ENCODE measurements around the gene HMGXB4. TPM values are rescaled to one million over a fixed set of nuclear protein-coding genes. Genes with fewer than 3 reads are reported as not detected.

Gene HMGXB4
- total and polyA plus RNA-seq, 2 of the 13 experiments (the other 11 are each of a cell fraction or from before 2014, with no cell fraction given), result 13.9 to 16.3 TPM

- no peak for FAIRE-seq
- ChIA-PET CTCF (ENCODE audit: low intra/inter-chr PET ratio, low total read pairs) (interaction anchor here (1.1 kb wide), 1 partner anchor 817 kb away, joined by 3 read pairs; no protein-coding TSS in a partner anchor), POLR2A (interaction anchor here (1.0 kb wide), 2 partner anchors 26 to 69 kb away, joined by 4 to 5 read pairs; partner anchors contain the start of genes HMGXB4 and TOM1)
- peak overlapping the region; percentile 48 to 57 (median 57) for H3K4me3 ChIP-seq (replicated peaks in 1 of 3; ENCODE audit: insufficient read depth in 1 of 3, low read depth in 2 of 3, low read length in 3 of 3)
- in situ Hi-C loops (cut with HindIII; ENCODE audit: extremely low pct_ligation_motif_present, low pct_unique_long_range_greater_than_20kb), result no loop called here
- peak overlapping the region; percentile 72 for H3K4me2 ChIP-seq (ENCODE audit: low read depth, low read length)
- H2AFZ ChIP-seq (ENCODE audit: low read length), result peak overlapping the region; percentile 71
- H3K36me3 ChIP-seq (replicated peaks in 1 of 2; ENCODE audit: control insufficient read depth in 1 of 2, insufficient read depth in 2 of 2, low read length in 2 of 2), result no peaks in the 10 kb centered on the region
- peak; percentile 51 for DNase-seq (ENCODE audit: low spot score)
- BruUV-seq (replicated peaks), result no TSS peak
- peak; percentile 82 for ATAC-seq
- no peaks in the 10 kb centered on the region for H3K27me3 ChIP-seq (ENCODE audit: control insufficient read depth in 1 of 2, insufficient read depth in 2 of 2, low read length in 2 of 2)
- H3K9me3 ChIP-seq (ENCODE audit: low read length), result no peaks in the 10 kb centered on the region
- H3K27ac ChIP-seq (ENCODE audit: extremely low read length, insufficient read depth, low read length), result no peak overlapping the region
- WGBS (ENCODE audit: low lambda C conversion rate), result 18% methylated on average over 16 of the region's 16 CpGs
- H3K4me1 ChIP-seq (ENCODE audit: insufficient read depth, low read length), result peaks cover 31% of the 10 kb centered on the region
- H4K20me1 ChIP-seq (ENCODE audit: insufficient read depth, low read length), result no peaks in the 10 kb centered on the region
- H3K79me2 ChIP-seq (ENCODE audit: insufficient read depth, low read length), result no peaks in the 10 kb centered on the region
- intact Hi-C loops (cut with micrococcal nuclease; ENCODE audit: unreplicated experiment), result loop anchor here (1.0 kb wide), 1 partner anchor 76 kb away; no protein-coding TSS in a partner anchor
- H3K9ac ChIP-seq (ENCODE audit: insufficient read depth, low read depth, low read length), result peak overlapping the region; percentile 67
- TF ChIP-seq JUNB (CRISPR knock-in tag; IDR thresholded peaks at IDR 0.05; ENCODE audit: borderline replicate concordance) (no peak), MXD4 (CRISPR knock-in tag; IDR thresholded peaks at IDR 0.05) (no peak), HMG20B (CRISPR knock-in tag; conservative IDR thresholded peaks at IDR 0.05) (no peak), ZNF446 (CRISPR knock-in tag; IDR thresholded peaks at IDR 0.05) (no peak), U2AF1 (optimal IDR thresholded peaks at IDR 0.05; ENCODE audit: low read depth, low read length) (no peak), TRAFD1 (CRISPR knock-in tag; IDR thresholded peaks at IDR 0.05; ENCODE audit: borderline replicate concordance) (peak; percentile 57; the same call in 1 of the 2 replicates), POLR2AphosphoS5 (IDR thresholded peaks at IDR 0.05; ENCODE audit: low read depth, low read length) (peak; percentile 82), SOX6 (IDR thresholded peaks at IDR 0.05) (no peak), SOX6 (CRISPR knock-in tag; IDR thresholded peaks at IDR 0.05) (no peak), ATF6 (CRISPR knock-in tag; conservative IDR thresholded peaks at IDR 0.05) (no peak), MEIS2 (CRISPR knock-in tag; IDR thresholded peaks at IDR 0.05) (no peak), ZNF557 (CRISPR knock-in tag; IDR thresholded peaks at IDR 0.05) (no peak), SRSF4 (IDR thresholded peaks at IDR 0.05; ENCODE audit: low read depth, low read length, poor library complexity, severe bottlenecking) (no peak), ZNF281 (CRISPR knock-in tag; IDR thresholded peaks at IDR 0.05; ENCODE audit: borderline replicate concordance) (peak; percentile 81), ATF7 (IDR thresholded peaks at IDR 0.05) (no peak), ATF7 (CRISPR knock-in tag; IDR thresholded peaks at IDR 0.05) (no peak), ZNF724P (CRISPR knock-in tag; IDR thresholded peaks at IDR 0.05; ENCODE audit: borderline replicate concordance) (no peak), NPAS2 (CRISPR knock-in tag; IDR thresholded peaks at IDR 0.05; ENCODE audit: borderline replicate concordance) (no peak), ZBTB1 (CRISPR knock-in tag; IDR thresholded peaks at IDR 0.05; ENCODE audit: borderline replicate concordance) (no peak)
Observed at GRCh38 chr22:35230839-35231584, 26.3 kb upstream of the HMGXB4 start.

All from HepG2 (cell line).